Measurements from ENCODE around the gene EIF4EBP2. TPM values are rescaled to one million over a fixed set of nuclear protein-coding genes. Genes with fewer than 3 reads are reported as not detected.

EIF4EBP2 gene
- total and polyA plus RNA-seq, 2 of the 13 experiments (the other 11 are each of a cell fraction or from before 2014, with no cell fraction given): 16.9 to 22.0 TPM

- TF ChIP-seq RBM22 (optimal IDR thresholded peaks at IDR 0.05; ENCODE audit: low read length) (no peak), RERE (CRISPR knock-in tag; IDR thresholded peaks at IDR 0.05; ENCODE audit: low read depth) (no peak), ATM (IDR thresholded peaks at IDR 0.05; ENCODE audit: borderline replicate concordance) (no peak), HMGXB4 (CRISPR knock-in tag; IDR thresholded peaks at IDR 0.05; ENCODE audit: borderline replicate concordance in 1 of 2, low read depth in 1 of 2) (no peak), STAT5B (CRISPR knock-in tag; IDR thresholded peaks at IDR 0.05) (no peak), GRHL1 (CRISPR knock-in tag; conservative IDR thresholded peaks at IDR 0.05) (no peak), ZBTB10 (CRISPR knock-in tag; IDR thresholded peaks at IDR 0.05; ENCODE audit: borderline replicate concordance) (no peak), MIER2 (CRISPR knock-in tag; IDR thresholded peaks at IDR 0.05) (no peak), ZNF552 (CRISPR knock-in tag; IDR thresholded peaks at IDR 0.05; ENCODE audit: borderline replicate concordance) (no peak), AGO1 (IDR thresholded peaks at IDR 0.05; ENCODE audit: low read depth, low read length, poor library complexity, severe bottlenecking) (no peak), XRCC5 (optimal IDR thresholded peaks at IDR 0.05; ENCODE audit: low read length) (no peak), ZNF883 (CRISPR knock-in tag; IDR thresholded peaks at IDR 0.05; ENCODE audit: not compliant biosample characterization) (no peak), FOSL2 (CRISPR knock-in tag; IDR thresholded peaks at IDR 0.05) (no peak; the same call in 1 of the 2 replicates), ZNF576 (CRISPR knock-in tag; IDR thresholded peaks at IDR 0.05) (no peak), DR1 (CRISPR knock-in tag; IDR thresholded peaks at IDR 0.05) (no peak)
Measured at GRCh38 chr10:70405037-70405824, 1.3 kb downstream of the EIF4EBP2 start (continued).
